Stimulated activated CD8-positive, alpha-beta memory T cell treated with anti-CD3 and anti-CD28 coated beads, Interleukin-15, amount 100 ng/mL, for 24 hours (primary cell): ENCODE results near the gene TTC9C.
"Not testable (repeated sequence)": the region's sequence is repeated elsewhere in the genome, so short reads cannot be mapped to it uniquely, and the experiment has no call there.

Experiments used
- DNase-seq: peaks from one replicate; pipeline ENCODE4 v3.0.0-alpha.2; 2020; ENCODE audit warnings: low read depth

TTC9C gene

GRCh38 chr11:62752177-62752785 is 24.0 kb downstream of the TTC9C start:
- DNase-seq = no peak

- DNase-seq = no peak
Measured at GRCh38 chr11:62752994-62753735, 24.9 kb downstream of the TTC9C start.

- peak; percentile 92 for DNase-seq
Measured at GRCh38 chr11:62753736-62754603, 25.7 kb downstream of the TTC9C start, which contains the start of gene ZBTB3. ZBTB3 (minus strand) TSS chr11:62754160; CDS start chr11:62753664, 496 bp downstream.

- no peak for DNase-seq
Measured at GRCh38 chr11:62755086-62755615, 26.9 kb downstream of the TTC9C start.

GRCh38 chr11:62757846-62758788 is 29.8 kb downstream of the TTC9C start:
- no peak for DNase-seq

- DNase-seq = not testable (repeated sequence)
Measured at GRCh38 chr11:62760867-62761227, 32.6 kb downstream of the TTC9C start.

GRCh38 chr11:62770778-62771143 is 42.5 kb downstream of the TTC9C start:
- DNase-seq = no peak

GRCh38 chr11:62771144-62772021 is 43.1 kb downstream of the TTC9C start, which contains the start of gene TAF6L:
TAF6L (plus strand) TSS chr11:62771396; CDS start chr11:62775784, 4,388 bp downstream.
- DNase-seq = peak; percentile 79

- no peak for DNase-seq
Measured at GRCh38 chr11:62774407-62774806, 46.1 kb downstream of the TTC9C start.

- DNase-seq = no peak
Measured at GRCh38 chr11:62775646-62776045, 47.4 kb downstream of the TTC9C start.

- DNase-seq = no peak
Measured at GRCh38 chr11:62777389-62777788, 49.1 kb downstream of the TTC9C start.

GRCh38 chr11:62778441-62778840 is 50.2 kb downstream of the TTC9C start:
- DNase-seq = no peak

GRCh38 chr11:62782753-62783152 is 54.5 kb downstream of the TTC9C start:
- no peak for DNase-seq

- DNase-seq = peak; percentile 70
Measured at GRCh38 chr11:62786318-62787004, 58.2 kb downstream of the TTC9C start.

GRCh38 chr11:62787005-62787759 is 58.9 kb downstream of the TTC9C start, which contains the start of gene TMEM179B:
TMEM179B (plus strand) TSS chr11:62787402; CDS start chr11:62787432, 30 bp downstream.
- peak; percentile 97 for DNase-seq
